HG02610 (cell line): ENCODE data around the gene AUTS2.
A peak's percentile ranks its signal among the peaks of the same experiment; 100 is the strongest.

ENCODE experiments used
- ATAC-seq: cut with Tn5 transposase; IDR thresholded peaks from one replicate; pipeline ENCODE4 v1.9.1; 2021; ENCODE audit warnings: mild to moderate bottlenecking, moderate library complexity; ENCODE audit not compliant: unreplicated experiment

Gene AUTS2

DNA sequence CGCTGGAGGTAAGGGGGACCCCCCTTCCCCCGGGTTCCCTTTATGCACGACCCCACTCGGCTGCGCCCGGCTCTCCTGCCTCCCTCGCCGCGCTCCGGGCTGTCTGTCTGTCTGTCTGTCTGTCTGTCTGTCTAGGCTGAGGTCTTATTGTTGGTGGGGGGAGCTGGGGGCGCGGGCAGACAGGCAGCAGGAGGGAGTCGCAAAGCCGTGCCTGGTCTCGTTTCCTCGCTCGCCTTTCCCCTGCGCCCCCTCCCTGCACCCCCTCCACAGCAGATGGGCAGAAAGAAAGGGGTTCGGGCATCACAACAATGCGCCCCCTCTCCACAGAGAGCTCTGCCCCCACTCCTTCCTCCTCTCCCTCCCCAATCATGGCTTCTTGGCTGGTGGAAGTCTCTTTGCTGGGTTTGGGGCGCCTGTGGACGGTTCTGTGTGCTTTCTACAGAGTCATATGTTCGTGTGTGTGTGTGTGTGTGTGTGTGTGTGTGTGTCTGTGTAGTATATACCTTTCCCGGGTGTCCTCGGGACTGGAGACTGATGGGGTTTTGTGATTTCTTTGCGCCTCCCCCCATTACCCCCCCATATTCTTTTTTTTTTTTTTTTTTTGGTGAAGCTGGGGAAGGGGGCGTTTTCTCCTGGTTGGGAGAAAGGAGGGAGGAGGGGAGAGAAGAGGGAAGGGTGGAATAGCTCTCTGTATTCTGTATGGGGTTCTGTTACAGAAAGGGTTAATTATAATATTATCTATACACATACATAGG lies 1.9 kb downstream of the AUTS2 start:
- ATAC-seq: no peak

DNA sequence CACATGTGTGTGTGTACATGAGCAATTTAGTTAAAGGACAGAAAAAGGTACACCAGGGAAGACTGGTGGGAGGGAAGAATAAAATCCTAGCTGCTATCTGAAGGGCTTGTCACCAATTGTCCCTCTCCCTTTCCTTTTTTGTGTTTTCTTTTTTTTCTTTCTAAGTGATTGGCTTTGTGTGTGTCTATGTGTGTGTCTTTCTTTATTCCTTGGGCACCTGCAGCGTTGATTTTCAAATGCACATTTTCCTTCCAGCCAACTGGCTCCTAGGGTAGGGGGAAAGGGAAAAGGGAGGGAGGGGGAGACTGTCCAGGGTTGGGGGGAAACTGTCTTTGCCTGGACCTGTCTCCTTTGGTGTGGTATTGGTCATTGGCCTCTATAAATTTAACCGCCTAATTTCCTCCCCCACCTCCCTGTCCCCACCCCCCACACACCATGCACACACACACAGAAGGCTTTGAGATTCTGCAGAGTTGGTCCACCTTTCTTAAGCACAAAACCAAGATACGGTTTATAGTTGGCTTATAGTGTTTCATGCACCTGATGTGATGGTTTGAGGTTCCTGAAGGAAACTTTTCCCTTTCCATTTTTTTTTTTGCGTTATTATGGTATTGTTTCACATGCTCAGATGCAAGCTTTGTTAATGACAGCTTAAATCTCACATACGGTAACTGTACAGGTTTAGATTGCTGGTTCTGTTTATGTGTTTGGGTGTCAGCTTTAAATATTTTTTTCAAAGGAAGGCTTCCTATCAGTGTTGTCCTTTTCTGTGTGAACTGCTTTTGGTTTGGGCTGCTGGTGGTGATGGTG lies 2.6 kb downstream of the AUTS2 start:
- no peak for ATAC-seq

DNA sequence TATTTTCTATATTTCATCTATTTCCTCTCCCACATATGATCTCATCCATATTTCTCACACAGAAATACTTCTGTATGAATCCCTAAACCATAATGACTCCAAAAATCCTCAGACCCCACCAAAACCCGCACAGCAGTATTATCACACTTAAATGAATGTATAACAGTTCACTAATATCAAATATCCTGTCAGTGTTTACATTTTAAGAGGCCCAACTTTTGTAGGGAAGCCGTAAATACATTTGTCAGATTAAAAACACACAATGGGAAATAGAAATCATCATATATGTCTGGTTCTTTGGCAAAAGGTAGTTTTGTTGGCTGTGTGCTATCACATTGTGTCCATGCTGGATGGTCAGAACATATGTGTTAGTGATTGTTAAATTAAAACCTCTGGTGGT lies 4.2 kb downstream of the AUTS2 start:
- no peak for ATAC-seq

DNA sequence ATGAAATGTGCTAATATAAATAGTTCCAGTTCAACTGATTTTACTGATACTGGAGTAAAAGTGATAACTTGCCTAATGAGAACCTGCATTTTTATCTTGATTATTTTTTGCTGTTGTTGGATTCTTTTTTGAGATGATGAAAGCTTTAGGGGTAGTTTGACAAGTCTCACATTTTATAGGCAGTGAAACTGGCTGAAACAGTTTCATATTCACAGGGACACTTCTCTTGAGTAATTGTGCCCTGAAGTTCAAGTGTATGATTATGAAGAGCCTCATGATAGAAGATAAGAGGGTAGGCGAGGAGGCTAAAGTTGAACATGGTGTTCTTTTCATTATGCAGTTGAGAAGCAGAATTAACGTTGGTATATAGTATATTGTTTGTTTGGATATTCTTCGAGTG lies 5.1 kb downstream of the AUTS2 start:
- peak; percentile 35 for ATAC-seq

- ATAC-seq: peak; percentile 89
These were observed 5.7 kb downstream of the AUTS2 start for GRCh38 chr7:69603937-69604494.

DNA sequence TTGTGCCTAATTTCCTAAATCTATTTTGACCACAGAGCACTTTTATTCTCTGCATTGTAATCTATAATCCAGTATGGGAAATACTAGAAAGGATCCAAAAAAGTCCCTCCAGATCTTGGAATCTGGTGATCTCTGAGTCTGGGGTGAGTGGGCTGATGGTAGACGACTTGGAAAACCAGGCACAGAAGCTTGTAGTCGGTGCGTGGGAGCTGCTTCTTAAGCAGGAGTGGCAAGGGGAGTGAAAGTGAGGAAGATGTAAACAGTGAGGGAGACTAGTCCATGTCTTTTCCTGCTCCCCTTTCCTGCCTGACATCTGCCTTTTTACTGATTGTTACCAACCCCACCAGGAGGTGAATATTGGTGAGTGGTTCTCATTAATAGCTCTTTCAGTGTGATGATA lies 6.8 kb downstream of the AUTS2 start:
- no peak for ATAC-seq

DNA sequence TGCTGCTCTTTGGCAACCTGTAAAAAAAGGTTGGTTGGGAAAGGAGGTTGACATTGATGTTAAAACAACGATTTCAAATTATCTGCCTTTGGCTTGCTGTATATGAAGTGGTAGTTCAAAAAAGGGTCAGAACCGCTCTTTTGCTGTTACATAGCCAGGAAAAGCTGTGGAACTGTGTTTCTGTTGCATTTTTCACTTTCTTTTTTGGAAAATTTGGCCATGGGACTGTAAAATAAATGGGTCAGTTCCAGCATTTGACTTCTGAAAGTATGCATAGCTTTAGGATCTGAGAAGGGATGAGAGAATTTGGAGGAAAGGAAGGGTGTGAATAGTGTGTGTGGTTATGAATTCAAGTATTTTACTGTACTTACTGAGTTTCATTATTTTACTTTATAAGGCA lies 7.3 kb downstream of the AUTS2 start:
- no peak for ATAC-seq

GRCh38 chr7:69608049-69608448 lies 9.8 kb downstream of the AUTS2 start:
- ATAC-seq: no peak

GRCh38 chr7:69608878-69609277 lies 10.6 kb downstream of the AUTS2 start:
- no peak for ATAC-seq

- no peak for ATAC-seq
These were observed 11.5 kb downstream of the AUTS2 start for GRCh38 chr7:69609541-69610373.

DNA sequence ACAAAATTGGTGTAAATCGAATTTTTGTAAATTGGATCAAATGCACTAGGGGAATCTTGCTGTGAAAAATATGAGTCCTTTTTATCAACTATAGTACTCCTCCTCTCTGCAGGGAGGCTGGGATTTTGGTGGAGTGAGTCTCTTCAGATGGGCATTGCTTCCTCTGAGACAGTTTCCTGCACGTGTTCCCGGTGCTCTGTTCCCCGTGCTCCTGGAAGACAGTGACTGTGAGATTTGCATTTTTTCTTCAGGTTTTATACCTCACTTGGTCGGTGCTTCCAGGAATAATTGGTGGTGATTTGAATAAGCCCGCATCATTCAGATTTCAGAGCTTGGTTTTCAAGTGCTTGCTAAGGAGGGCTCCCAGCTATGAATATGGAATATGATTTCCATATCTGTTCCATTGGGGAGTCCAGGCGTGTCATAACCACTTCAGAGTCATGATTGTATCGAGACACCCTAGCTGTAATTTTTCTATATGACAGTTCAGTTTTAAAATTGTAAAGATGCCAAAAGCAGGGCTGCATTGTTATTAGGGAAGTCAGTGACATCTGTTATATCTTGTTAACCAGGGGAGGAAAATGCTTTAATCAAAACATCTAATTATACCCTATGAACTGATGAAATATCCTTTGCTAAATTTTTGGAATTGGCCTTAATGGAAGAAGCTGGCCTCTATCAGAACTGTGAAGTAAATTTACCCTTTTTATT lies 12.3 kb downstream of the AUTS2 start:
- ATAC-seq: no peak

GRCh38 chr7:69612981-69613380 lies 14.7 kb downstream of the AUTS2 start:
- ATAC-seq: no peak

DNA sequence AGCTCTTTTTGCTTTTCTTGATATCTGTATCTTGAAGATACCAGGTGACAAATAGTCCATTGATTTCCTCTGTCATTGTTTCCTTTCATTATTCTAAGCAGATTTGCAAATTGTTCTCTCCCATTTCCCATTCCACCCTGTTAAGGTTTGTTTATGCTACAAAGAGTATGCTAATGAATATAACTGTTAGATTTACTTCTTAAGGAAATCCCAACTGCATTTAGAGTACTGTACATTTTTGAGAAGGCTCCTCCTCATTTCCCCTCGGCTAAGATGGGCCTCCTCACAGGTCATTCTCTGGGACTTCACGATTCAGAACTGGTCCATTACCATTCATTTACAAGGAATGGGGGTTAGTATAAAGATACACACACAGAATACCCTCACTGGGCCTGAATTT lies 15.6 kb downstream of the AUTS2 start:
- ATAC-seq: no peak

GRCh38 chr7:69615685-69616084 lies 17.4 kb downstream of the AUTS2 start:
- no peak for ATAC-seq

- peak; percentile 37 for ATAC-seq
These were observed 19.1 kb downstream of the AUTS2 start for GRCh38 chr7:69617364-69617763.

- ATAC-seq: peak; percentile 20
These were observed 20.8 kb downstream of the AUTS2 start for GRCh38 chr7:69619054-69619453.

GRCh38 chr7:69619635-69620034 lies 21.4 kb downstream of the AUTS2 start:
- no peak for ATAC-seq

DNA sequence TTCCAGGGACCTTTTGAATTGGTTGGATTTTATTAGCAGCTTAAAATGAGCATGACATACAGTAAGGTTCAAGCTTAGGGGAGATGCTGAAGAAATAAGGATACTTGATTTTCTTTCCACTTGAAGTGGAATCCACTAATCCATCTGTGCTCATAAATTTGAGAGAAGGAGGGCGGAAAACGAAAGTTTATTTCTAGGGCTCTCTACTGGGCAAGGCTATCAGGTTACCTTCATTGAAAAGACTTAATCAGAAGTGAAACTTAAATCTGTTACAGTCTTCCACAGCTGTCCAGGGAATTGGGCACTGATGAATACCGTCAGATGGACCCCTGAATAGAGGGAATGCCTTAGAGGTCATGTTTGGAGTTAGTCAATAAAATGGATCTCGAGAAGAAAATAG lies 21.8 kb downstream of the AUTS2 start:
- no peak for ATAC-seq

DNA sequence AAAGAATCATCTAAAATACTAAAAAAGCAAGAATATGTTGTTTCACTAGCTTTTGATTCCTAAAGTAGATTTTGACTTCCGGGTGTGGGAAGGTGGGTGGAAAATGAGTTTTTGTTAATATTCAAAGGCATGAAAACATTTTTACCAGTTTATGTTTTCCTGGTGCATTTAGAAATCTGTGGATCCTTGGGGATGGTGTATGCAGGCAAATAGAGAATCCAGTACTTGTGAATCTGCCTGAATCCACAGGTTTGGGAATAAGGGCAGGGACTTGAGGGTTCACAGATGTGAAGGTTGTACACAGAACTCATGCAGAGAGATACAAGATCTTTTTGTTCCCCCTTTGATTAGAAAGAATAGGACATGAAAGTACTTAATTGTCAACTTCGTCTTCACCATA lies 22.4 kb downstream of the AUTS2 start:
- ATAC-seq: no peak

- no peak for ATAC-seq
These were observed 23.9 kb downstream of the AUTS2 start for GRCh38 chr7:69622014-69622835.
